GM10847 (cell line): ENCODE measurements around the gene SAMSN1.

ENCODE experiments used
- POLR2A ChIP-seq: IDR thresholded peaks from 2 replicates; pipeline ENCODE4 v1.6.1; 2011; ENCODE audit not compliant: insufficient read length; ENCODE audit errors: extremely low read depth

Gene SAMSN1

GRCh38 chr21:14438211-14438610 lies 107.9 kb downstream of the SAMSN1 start:
- no peak for TF ChIP-seq POLR2A

- no peak for TF ChIP-seq POLR2A
Measured at GRCh38 chr21:14435423-14435822, 110.7 kb downstream of the SAMSN1 start.
